Measurements from ENCODE around the gene ITGA5.

The ITGA5 gene

DNA sequence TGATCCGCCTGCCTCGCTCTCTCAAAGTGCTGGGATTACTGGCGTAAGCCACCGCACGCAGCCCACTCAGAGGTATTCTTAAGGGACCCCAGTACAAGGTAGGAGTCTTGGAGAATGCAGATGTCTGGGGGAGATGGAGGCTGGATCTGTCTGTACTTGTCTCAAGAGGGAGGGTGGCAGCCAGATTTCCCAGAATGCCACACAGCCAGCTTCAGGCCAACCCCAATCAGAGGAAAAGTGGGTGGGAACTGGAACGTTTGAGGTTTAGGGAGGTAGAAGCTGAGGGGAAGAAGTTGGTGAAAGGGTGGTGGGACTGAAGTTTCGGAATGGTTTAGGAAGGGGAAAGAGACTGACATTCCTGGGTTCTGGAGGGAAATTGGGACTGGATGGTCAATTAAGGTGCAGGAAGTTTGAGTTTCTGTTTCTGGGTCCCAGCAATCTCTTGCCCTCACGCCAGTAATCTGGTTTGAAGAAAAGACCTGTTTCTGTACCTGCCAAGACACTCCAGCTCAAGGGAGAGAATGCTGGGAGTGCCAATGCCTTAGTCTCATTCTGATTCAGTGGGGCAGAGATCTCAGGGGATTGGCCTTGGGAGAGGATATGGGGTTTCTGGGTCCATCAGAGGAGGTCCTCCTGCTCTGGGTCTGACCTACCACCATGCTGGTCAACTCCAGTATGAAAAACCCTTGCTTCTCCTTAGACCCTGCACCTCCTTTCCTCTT is 26.4 kb downstream of the ITGA5 start:
- Histone ChIP-seq H3K36me3 (ENCODE audit: insufficient read depth, low read length) (peaks cover 25% of the 10 kb centered on the region), H3K27ac (peak overlapping the region; percentile 75), H3K4me3 (no peak overlapping the region), H3K9ac (ENCODE audit: insufficient read length) (no peak overlapping the region), H3K9me3 (ENCODE audit: low read depth, low read length) (no peaks in the 10 kb centered on the region)
- no peak for DNase-seq (ENCODE audit: low read depth, low spot score)
- TF ChIP-seq POLR2AphosphoS5 (IDR thresholded peaks at IDR 0.05; ENCODE audit: borderline replicate concordance, low read depth, low read length) (no peak), FOXP2 (optimal IDR thresholded peaks at IDR 0.05; ENCODE audit: control extremely low read depth, extremely low read length, insufficient read depth) (no peak), EZH2 (IDR thresholded peaks at IDR 0.05) (no peak)

DNA sequence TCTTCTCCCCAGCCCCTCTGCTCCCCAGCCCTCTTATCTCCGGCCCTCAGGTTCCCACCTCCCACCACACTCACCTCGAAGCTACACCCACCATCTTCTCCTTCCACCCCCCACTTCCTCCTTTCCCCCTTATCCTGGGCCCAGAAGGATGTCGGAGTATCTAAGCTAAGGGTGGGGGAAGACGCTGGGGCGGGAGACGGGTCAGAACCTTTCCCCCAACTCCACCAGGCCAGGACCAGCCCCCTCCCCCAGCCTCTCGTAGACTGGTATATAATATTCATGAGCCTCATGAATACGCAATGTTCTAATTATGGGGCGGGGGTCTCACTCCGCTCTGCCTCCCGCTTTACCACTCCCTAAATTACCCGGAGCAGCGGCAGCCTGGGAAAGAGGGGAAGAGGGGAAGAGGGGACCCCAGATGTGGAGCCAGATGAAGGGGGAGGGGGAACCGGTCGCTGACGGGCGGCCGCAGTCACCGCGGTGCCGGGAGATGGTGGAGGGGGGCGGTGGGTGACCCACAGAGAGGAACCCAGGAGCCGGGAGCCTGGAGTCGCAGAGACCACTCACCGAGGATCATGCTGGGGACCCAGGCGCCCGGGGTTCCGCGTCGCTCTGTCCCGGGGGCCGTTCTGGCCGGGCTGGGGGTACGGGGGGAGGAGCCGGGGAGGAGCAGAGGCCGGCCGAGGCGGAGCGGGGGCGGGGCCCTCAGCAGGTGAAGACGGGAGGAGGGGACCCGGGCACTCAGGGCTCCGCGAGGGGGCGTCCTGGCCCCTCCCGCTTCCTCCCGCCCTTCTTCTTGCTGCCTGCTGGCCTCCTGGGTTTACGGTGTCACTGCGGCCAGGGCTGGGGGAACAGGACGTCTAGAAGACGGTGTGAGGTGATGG is 28.2 kb downstream of the ITGA5 start:
- Histone ChIP-seq H3K9ac (ENCODE audit: insufficient read length) (peak overlapping the region; percentile 17), H3K27ac (no peak overlapping the region), H3K4me3 (peak overlapping the region; percentile 87), H3K36me3 (ENCODE audit: insufficient read depth, low read length) (peaks cover 8% of the 10 kb centered on the region), H3K9me3 (ENCODE audit: low read depth, low read length) (no peaks in the 10 kb centered on the region)
- TF ChIP-seq EZH2 (IDR thresholded peaks at IDR 0.05) (no peak), FOXP2 (optimal IDR thresholded peaks at IDR 0.05; ENCODE audit: control extremely low read depth, extremely low read length, insufficient read depth) (no peak), POLR2AphosphoS5 (IDR thresholded peaks at IDR 0.05; ENCODE audit: borderline replicate concordance, low read depth, low read length) (peak; percentile 51; the same call in 1 of the 2 replicates)
- DNase-seq (ENCODE audit: low read depth, low spot score), result no peak

DNA sequence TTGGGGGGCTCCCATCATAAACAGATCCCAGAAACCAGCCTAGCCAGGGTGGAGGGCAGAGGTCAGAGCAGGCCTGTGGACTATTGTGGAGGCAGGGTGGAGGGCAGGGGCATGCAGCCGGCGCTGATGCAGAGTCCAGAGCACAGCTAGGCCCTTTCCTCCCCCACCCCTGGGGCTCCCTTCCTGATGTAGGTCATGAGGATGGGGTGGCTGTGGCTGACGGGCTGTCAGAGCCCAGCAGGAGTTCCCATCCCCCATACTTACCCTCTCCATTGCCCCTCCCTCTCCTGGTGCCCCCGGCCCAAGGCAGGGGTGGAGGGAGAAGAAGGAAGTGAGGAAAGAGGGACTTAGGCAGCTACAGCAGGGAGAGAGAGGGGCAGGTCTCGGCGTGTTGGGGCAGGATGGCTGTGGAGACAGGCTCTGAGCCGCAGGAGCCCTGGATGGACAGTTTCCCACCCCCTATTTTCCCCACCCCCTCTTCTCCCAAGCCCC is 28.8 kb downstream of the ITGA5 start:
- Histone ChIP-seq H3K27ac (no peak overlapping the region), H3K9ac (ENCODE audit: insufficient read length) (peak overlapping the region; percentile 17), H3K36me3 (ENCODE audit: insufficient read depth, low read length) (peaks cover 3% of the 10 kb centered on the region; the same call in 1 of the 2 replicates), H3K4me3 (peak overlapping the region; percentile 87), H3K9me3 (ENCODE audit: low read depth, low read length) (no peaks in the 10 kb centered on the region)
- TF ChIP-seq POLR2AphosphoS5 (IDR thresholded peaks at IDR 0.05; ENCODE audit: borderline replicate concordance, low read depth, low read length) (no peak), FOXP2 (optimal IDR thresholded peaks at IDR 0.05; ENCODE audit: control extremely low read depth, extremely low read length, insufficient read depth) (no peak), EZH2 (IDR thresholded peaks at IDR 0.05) (no peak)
- DNase-seq (ENCODE audit: low read depth, low spot score), result no peak

DNA sequence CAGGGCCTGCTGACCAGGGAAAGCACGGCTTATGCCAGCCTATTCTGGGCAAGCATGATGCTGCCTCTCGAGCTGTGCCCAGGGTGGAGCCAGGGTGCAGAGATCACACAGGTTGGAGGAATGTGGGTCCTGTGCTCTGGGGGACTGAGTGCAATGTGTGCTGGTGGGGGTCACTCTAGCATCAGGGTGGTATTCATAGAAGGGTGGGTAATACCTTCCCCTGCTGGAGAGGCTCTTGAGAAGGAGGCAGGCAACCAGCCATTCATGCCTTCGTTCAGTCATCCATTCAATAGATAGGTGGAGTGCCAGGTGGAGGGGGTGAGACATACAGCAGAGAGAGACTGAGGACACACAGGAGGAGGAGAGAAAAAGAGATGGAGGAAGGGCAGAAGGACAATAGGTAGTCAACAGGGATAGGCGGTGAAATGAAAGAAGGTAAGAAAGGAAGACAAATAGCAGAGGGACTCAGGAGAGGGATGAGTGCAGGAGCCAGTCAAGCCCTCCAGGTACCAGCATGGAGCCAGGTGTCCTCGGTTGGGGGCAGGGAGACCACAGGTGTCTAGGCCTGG is 29.4 kb downstream of the ITGA5 start:
- TF ChIP-seq POLR2AphosphoS5 (IDR thresholded peaks at IDR 0.05; ENCODE audit: borderline replicate concordance, low read depth, low read length), result no peak
- TF ChIP-seq FOXP2 (optimal IDR thresholded peaks at IDR 0.05; ENCODE audit: control extremely low read depth, extremely low read length, insufficient read depth), result no peak
- no peak for TF ChIP-seq EZH2 (IDR thresholded peaks at IDR 0.05)
- H3K9ac ChIP-seq (ENCODE audit: insufficient read length), result no peak overlapping the region
- no peaks in the 10 kb centered on the region for H3K9me3 ChIP-seq (ENCODE audit: low read depth, low read length)
- DNase-seq (ENCODE audit: low read depth, low spot score), result no peak
- H3K27ac ChIP-seq, result peak overlapping the region; percentile 85
- no peaks in the 10 kb centered on the region; the same call in 1 of the 2 replicates for H3K36me3 ChIP-seq (ENCODE audit: insufficient read depth, low read length)
- peak overlapping the region; percentile 87 for H3K4me3 ChIP-seq

DNA sequence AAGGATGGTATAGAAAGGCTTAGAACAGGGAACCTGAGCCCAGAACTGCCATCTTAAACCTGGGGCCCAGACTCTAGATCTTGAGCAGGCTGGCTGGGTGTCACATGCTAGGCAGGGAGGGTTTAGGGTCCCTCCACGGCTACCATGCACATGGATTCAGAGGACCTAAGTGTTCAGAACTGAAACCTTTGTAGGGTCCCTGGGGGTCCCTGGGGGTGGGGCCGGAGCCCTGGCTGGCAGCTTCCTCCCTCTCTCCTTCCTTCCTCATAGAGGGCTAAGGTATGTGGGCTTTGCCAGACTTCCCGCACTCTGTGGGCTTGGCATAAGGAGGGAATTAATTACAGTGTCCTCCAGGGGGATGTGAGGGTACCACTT is 29.9 kb downstream of the ITGA5 start:
- H3K9me3 ChIP-seq (ENCODE audit: low read depth, low read length), result no peaks in the 10 kb centered on the region
- H3K9ac ChIP-seq (ENCODE audit: insufficient read length), result no peak overlapping the region
- H3K27ac ChIP-seq, result peak overlapping the region; percentile 85
- no peak for DNase-seq (ENCODE audit: low read depth, low spot score)
- peak overlapping the region; percentile 61 for H3K4me3 ChIP-seq
- no peaks in the 10 kb centered on the region for H3K36me3 ChIP-seq (ENCODE audit: insufficient read depth, low read length)
- no peak for TF ChIP-seq POLR2AphosphoS5 (IDR thresholded peaks at IDR 0.05; ENCODE audit: borderline replicate concordance, low read depth, low read length)
- TF ChIP-seq EZH2 (IDR thresholded peaks at IDR 0.05), result no peak

DNA sequence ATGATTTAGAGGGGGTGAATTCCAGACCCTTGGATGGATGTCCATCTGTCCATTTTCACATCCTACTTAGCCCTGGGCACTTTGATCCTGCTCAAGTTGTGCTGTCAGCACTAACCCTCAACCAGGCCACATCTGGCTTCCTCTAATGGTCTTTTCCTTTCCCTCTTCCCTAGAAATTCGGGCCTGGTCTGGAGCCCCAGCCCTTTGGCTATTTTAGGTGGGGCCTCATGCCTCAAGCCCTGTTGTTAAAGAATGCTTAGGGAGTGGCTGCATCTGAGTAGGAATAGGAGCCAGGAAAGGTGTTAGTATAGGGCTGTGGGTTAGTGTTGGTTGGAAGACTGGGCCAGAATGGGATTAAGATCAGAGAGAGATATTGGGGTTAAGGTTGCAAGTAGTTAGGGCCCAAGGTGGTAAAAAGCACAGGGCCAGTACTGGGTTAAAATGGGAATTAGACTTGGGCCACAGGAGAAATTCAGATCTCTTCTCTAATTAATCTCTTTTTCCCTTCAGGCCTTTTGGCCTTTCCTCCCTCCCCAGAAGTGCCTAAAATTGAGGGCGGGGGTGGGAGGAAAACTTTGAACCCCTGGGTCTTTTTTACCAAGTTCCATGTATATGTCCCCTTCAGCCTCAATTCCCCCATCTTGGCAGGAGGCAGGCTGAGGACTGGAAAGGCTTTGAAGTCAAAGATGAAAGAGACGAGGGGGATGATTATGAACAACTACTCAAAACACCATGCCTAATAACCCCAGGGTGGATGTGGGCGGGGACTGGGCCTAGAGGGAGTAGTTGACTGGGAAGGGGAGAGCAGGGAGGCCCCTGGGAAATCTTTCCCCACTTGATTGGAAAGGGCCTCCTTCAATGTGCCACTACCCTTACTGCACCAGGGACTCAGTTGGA is 30.6 kb downstream of the ITGA5 start:
- H3K36me3 ChIP-seq (ENCODE audit: insufficient read depth, low read length), result no peaks in the 10 kb centered on the region
- H3K4me3 ChIP-seq, result peak overlapping the region; percentile 61
- TF ChIP-seq EZH2 (IDR thresholded peaks at IDR 0.05), result no peak
- TF ChIP-seq FOXP2 (optimal IDR thresholded peaks at IDR 0.05; ENCODE audit: control extremely low read depth, extremely low read length, insufficient read depth), result no peak
- no peak for TF ChIP-seq POLR2AphosphoS5 (IDR thresholded peaks at IDR 0.05; ENCODE audit: borderline replicate concordance, low read depth, low read length)
- no peak overlapping the region for H3K9ac ChIP-seq (ENCODE audit: insufficient read length)
- peak overlapping the region; percentile 85 for H3K27ac ChIP-seq
- DNase-seq (ENCODE audit: low read depth, low spot score), result peak; percentile 53
- no peaks in the 10 kb centered on the region for H3K9me3 ChIP-seq (ENCODE audit: low read depth, low read length)

DNA sequence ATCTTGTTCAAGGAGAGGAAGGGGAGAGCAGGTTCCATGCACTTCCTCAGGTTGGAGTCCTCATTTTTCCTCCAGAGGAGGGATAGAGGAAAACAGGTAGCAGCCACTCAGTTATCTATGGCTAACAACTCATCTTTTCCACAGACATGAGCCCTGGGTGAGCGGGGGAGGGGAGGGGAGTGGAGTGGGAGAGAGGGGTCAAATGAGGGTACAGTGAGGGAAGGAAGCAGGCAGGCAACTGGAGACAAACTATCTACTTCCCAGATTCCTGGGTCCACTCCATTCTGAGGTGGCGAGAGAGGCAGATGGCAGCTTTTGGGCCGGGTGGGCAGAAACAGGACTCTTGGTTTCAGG is 32.0 kb downstream of the ITGA5 start:
- TF ChIP-seq EZH2 (IDR thresholded peaks at IDR 0.05), result no peak
- no peak for TF ChIP-seq POLR2AphosphoS5 (IDR thresholded peaks at IDR 0.05; ENCODE audit: borderline replicate concordance, low read depth, low read length)
- no peak for TF ChIP-seq FOXP2 (optimal IDR thresholded peaks at IDR 0.05; ENCODE audit: control extremely low read depth, extremely low read length, insufficient read depth)
- Histone ChIP-seq H3K9ac (ENCODE audit: insufficient read length) (no peak overlapping the region), H3K9me3 (ENCODE audit: low read depth, low read length) (no peaks in the 10 kb centered on the region), H3K4me3 (no peak overlapping the region), H3K27ac (peak overlapping the region; percentile 85), H3K36me3 (ENCODE audit: insufficient read depth, low read length) (peaks cover 4% of the 10 kb centered on the region; the same call in 1 of the 2 replicates)
- DNase-seq (ENCODE audit: low read depth, low spot score), result no peak
